Skin of body (tissue), 2 donors: ENCODE data around the gene SLC35A2. TPM values are rescaled to one million over a fixed set of nuclear protein-coding genes. Genes with fewer than 3 reads are reported as not detected.
A peak's percentile ranks its signal among the peaks of the same experiment; 100 is the strongest.
"Not testable (repeated sequence)": the region's sequence is repeated elsewhere in the genome, so short reads cannot be mapped to it uniquely, and the experiment has no call there.

Experiments
- DNase-seq: peaks from one replicate; lab custom pipeline; 2025; lab: John Stamatoyannopoulos, UW
- total RNA-seq: library from RNA; depleted of rRNA; stranded (reverse); fragments of >200 nt; gene quantifications from one replicate; pipeline ENCODE4 v1.2.3, GENCODE V29; 2014

SLC35A2 gene
- total RNA-seq, 1 donor from 2014 or later = 7.6 TPM

GRCh38 chrX:48902776-48903175 lies 8.7 kb downstream of the SLC35A2 start:
- no peak for DNase-seq

GRCh38 chrX:48902135-48902534 lies 9.3 kb downstream of the SLC35A2 start:
- DNase-seq = no peak

DNA sequence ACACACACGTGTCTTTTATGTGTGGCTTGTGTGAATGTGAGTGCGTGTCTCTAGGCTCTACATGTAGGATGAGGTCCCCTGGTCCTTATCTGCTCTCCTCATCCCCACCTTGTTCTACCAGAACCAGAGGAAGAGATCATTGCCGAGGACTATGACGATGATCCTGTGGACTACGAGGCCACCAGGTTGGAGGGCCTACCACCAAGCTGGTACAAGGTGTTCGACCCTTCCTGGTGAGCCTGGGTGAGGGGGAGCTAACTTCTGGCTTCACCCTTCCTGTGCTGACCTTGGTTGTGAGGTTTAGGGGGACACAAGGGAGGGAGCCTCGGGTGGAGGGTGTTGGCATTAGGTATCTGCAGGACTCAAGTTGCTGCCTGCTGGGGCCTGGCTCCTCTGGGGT lies 10.4 kb downstream of the SLC35A2 start:
- DNase-seq = no peak

DNA sequence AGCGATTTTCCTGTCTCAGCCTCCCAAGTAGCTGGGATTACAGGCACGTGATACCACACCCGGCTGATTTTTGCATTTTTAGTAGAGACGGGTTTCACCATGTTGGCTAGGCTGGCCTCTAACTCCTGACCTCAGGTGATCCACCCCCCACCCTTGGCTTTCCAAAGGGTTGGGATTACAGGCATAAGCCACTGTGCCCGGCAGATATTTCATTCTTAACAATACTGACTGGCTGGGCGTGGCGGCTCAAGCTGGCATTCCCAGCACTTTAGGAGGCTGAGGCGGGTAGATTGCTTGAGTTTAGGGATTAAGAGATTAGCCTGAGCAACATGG lies 12.4 kb downstream of the SLC35A2 start:
- no peak for DNase-seq

GRCh38 chrX:48897625-48898306 lies 13.7 kb downstream of the SLC35A2 start, which contains the start of the genes PQBP1 and TIMM17B:
Gene PQBP1, plus strand, starts transcription at chrX:48897930. Its CDS starts 580 bp downstream, at chrX:48898510.
Gene TIMM17B, minus strand, starts transcription at chrX:48897768. Its CDS starts 19 bp downstream, at chrX:48897749.
- peak; percentile 91 for DNase-seq

DNA sequence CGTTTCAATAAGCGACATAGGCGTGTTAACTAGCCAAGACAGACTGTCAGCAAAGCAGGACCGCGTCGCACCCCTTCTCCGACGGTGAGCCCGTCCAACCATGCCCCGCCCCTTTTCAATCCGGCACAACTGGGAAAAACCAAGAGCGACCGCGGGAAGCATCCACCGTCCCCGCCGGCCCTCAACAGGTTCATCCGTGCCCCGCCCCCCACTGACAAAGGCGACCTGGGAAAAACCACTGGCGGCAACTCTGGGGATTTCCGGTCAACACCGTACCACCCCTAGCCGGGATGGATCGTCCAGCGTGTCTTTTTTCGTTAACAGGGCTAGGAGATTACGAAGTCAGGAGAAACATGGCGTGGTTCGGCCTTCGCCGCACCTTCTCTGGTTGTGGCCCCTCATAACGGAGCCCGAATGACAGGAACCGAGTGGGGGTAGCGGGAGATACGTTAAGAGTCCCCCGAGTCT lies 14.3 kb downstream of the SLC35A2 start:
- DNase-seq = peak; percentile 55

DNA sequence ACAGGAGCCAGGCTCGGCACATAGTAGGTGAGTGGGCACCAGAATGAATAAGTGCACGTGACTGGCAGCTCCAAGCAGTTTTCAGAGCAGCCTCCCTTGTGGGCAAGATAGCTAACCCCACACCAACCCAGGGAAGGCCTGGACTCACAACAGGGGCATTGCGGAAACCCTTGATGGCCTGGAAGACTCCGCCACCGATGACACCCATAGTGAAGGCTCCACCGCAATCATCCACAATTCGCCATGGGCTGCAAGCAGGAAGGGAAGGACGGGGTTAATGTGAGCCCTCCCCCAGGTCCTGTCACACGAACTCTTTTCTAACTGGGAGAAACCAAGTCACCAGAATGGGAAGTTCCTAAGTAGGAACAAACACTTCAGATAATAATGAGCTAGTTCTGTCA lies 14.8 kb downstream of the SLC35A2 start:
- DNase-seq = no peak

DNA sequence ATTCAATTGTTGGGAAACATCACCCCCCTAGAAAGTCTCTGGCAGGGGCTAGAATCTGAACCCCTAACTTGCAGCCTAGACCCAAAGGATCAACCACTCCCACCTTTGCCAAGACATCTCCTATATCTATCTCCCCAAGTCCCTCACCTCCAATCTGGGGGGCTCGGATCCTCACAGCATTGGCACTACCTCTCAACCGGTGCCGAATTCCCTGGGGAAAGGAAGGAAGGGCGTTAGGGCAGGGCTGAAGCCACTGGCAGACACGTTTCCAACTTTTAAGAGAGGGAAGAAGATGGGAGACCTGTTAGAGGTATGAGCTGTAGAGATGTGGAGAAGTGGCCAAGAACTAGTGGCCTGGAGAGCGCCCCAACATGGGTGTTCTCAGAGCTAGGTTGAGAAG lies 16.6 kb downstream of the SLC35A2 start:
- DNase-seq = no peak

- DNase-seq = no peak
Measured at GRCh38 chrX:48893556-48894348, 17.7 kb downstream of the SLC35A2 start.

GRCh38 chrX:48892896-48893295 lies 18.6 kb downstream of the SLC35A2 start:
- no peak for DNase-seq

GRCh38 chrX:48891402-48892288 lies 19.8 kb downstream of the SLC35A2 start:
- peak; percentile 47 for DNase-seq

DNA sequence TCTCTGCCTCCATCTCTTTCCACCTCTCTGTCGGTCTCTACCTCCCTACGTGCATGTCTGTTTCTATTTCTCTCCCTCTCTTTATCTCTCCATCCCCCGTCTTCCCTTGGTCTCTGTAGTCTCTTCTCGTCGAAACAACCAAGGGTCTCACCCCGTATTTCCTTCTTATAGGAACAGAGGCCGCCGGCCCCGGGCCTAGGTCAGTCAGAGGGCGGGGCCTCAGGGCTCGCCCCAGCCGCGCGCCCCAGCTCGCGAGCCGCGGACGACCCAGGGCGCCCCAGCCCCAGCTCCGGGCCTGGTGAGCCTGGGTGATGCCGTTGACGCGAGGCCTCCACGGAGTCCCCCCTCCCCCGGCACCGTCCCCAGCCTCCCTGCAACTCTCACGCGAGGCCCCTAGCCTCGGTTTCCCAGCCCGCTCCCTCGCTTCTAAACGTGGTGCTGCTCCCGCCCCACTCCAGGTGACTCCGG lies 20.5 kb downstream of the SLC35A2 start:
- DNase-seq = no peak

- no peak for DNase-seq
Measured at GRCh38 chrX:48890296-48890925, 21.0 kb downstream of the SLC35A2 start.

- DNase-seq = not testable (repeated sequence)
Measured at GRCh38 chrX:48886586-48886985, 24.9 kb downstream of the SLC35A2 start.

- no peak for DNase-seq
Measured at GRCh38 chrX:48883729-48884128, 27.7 kb downstream of the SLC35A2 start.

GRCh38 chrX:48876944-48877343 lies 34.5 kb downstream of the SLC35A2 start:
- not testable (repeated sequence) for DNase-seq

DNA sequence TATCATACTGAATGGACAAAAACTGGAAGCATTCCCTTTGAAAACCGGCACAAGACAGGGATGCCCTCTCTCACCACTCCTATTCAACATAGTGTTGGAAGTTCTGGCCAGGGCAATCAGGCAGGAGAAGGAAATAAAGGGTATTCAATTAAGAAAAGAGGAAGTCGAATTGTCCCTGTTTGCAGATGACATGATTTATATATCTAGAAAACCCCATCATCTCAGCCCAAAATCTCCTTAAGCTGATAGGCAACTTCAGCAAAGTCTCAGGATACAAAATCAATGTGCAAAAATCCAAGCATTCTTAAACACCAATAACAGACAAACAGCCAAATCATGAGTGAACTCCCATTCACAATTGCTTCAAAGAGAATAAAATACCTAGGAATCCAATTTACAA lies 39.4 kb downstream of the SLC35A2 start:
- DNase-seq = not testable (repeated sequence)

- no peak for DNase-seq
Measured at GRCh38 chrX:48864210-48864609, 47.2 kb downstream of the SLC35A2 start.

DNA sequence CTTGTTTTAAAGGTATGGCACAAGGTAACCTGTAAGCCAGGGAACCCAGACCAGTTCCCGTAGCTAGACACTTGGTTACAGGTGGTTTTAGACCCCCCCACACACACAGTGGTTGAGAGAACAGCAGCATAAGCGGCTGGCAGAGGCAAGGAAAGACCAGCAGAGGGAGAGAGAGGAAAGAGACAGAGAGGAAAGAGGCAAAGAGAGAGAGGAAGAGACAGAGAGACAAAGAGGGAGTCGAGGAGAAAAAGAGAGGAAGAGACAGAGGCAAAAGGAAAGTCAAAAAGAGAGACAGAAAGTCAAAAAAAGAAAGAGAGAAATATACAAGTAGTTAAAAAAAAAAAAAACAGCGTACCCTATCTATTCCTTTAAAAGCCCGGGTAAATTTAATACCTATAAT lies 56.5 kb downstream of the SLC35A2 start:
- DNase-seq = no peak

- not testable (repeated sequence) for DNase-seq
Measured at GRCh38 chrX:48854121-48854804, 57.2 kb downstream of the SLC35A2 start.
